HepG2 (cell line): ENCODE data around the gene DGKD. TPM values are rescaled to one million over a fixed set of nuclear protein-coding genes. Genes with fewer than 3 reads are reported as not detected.

Source experiments
- ATAC-seq: fragments of 200-7000 bp; cut with Tn5 transposase; 3 replicates; pipeline ENCODE4 v1.9.1; 2020; ENCODE audit warnings: mild to moderate bottlenecking, moderate library complexity
- BruUV-seq: library from RNA; stranded (reverse); fragments of 400-500 nt; replicated peaks from 2 replicates; lab custom pipeline; 2021; lab: Mats Ljungman, UMichigan
- CTCF ChIA-PET: fragments of 300-600 bp; formaldehyde crosslinking; extraction: SDS; loops from one replicate; lab custom pipeline; 2021; ENCODE audit warnings: low total read pairs, inconsistent platforms, low intra/inter-chr PET ratio; lab: Yijun Ruan, JAX
- POLR2A ChIA-PET: fragments of 350-600 bp; sonication (Branson Sonifier 250); formaldehyde crosslinking; loops from one replicate; lab custom pipeline; 2020; ENCODE audit warnings: antibody characterized with exemption, inconsistent platforms; lab: Yijun Ruan, JAX
- DNase-seq: peaks from one replicate; pipeline ENCODE4 v3.0.0-alpha.2; 2015; ENCODE audit warnings: low spot score
- FAIRE-seq: peaks from 3 replicates; lab custom pipeline; 2011; peaks lifted over from hg19 to GRCh38; lab: Jason Lieb, UNC
- H2AFZ ChIP-seq: one replicate; pipeline ENCODE4 v1.6.1; 2011; ENCODE audit warnings: low read length, inconsistent platforms
- H3K27ac ChIP-seq: fragments of 300-600 bp; 3 replicates; pipeline ENCODE4 v1.8.0; 2011; ENCODE audit warnings: mixed run types, mild to moderate bottlenecking, mixed read lengths, low read length, inconsistent platforms; ENCODE audit not compliant: insufficient read depth; ENCODE audit errors: extremely low read length
- H3K27me3 ChIP-seq, 2 experiments: fragments of 200-600 bp in 1 of 2; 2 replicates in 1 of 2; 3 replicates in 1 of 2; pipeline versions ENCODE4 v1.6.0 to v1.8.0; 2011; ENCODE audit warnings: low read length in 2 of 2, mild to moderate bottlenecking in 2 of 2, moderate library complexity in 2 of 2, inconsistent platforms in 1 of 2; ENCODE audit not compliant: insufficient read depth in 2 of 2, control insufficient read depth in 1 of 2
- H3K36me3 ChIP-seq, 2 experiments: fragments of 200-600 bp in 1 of 2; replicated peaks in 1 of 2; 2 replicates in 1 of 2; 3 replicates in 1 of 2; pipeline versions ENCODE4 v1.5.1 to v1.8.0; 2011; ENCODE audit warnings: low read length in 2 of 2, inconsistent platforms in 1 of 2; ENCODE audit not compliant: insufficient read depth in 2 of 2, control insufficient read depth in 1 of 2
- H3K4me1 ChIP-seq: 2 replicates; pipeline ENCODE4 v1.5.1; 2012; ENCODE audit warnings: low read length, inconsistent platforms; ENCODE audit not compliant: insufficient read depth
- H3K4me2 ChIP-seq: 2 replicates; pipeline ENCODE4 v1.6.0; 2011; ENCODE audit warnings: low read depth, low read length, inconsistent platforms
- H3K4me3 ChIP-seq, 3 experiments: fragments of 200-600 bp in 1 of 3; sonication (generic), shearing (Covaris generic) in 1 of 3; replicated peaks in 1 of 3; 2 replicates each; pipeline ENCODE4 v1.5.1; 2011 to 2016; ENCODE audit warnings: low read length in 3 of 3, inconsistent platforms in 2 of 3, low read depth in 2 of 3, mild to moderate bottlenecking in 2 of 3, control low read depth in 1 of 3, mixed read lengths in 1 of 3; ENCODE audit not compliant: insufficient read depth in 1 of 3
- H3K79me2 ChIP-seq: one replicate; pipeline ENCODE4 v1.6.1; 2011; ENCODE audit warnings: low read length, inconsistent platforms; ENCODE audit not compliant: insufficient read depth
- H3K9ac ChIP-seq: 2 replicates; pipeline ENCODE4 v1.6.0; 2011; ENCODE audit warnings: mild to moderate bottlenecking, low read depth, low read length, inconsistent platforms; ENCODE audit not compliant: insufficient read depth
- H3K9me3 ChIP-seq: 2 replicates; pipeline ENCODE4 v1.5.1; 2012; ENCODE audit warnings: mild to moderate bottlenecking, low read length
- H4K20me1 ChIP-seq: 2 replicates; pipeline ENCODE4 v1.6.0; 2011; ENCODE audit warnings: inconsistent platforms, mild to moderate bottlenecking, low read length, moderate library complexity; ENCODE audit not compliant: insufficient read depth
- HNRNPL ChIP-seq: fragments of 200-400 bp; formaldehyde crosslinking; IDR thresholded peaks from 2 replicates; pipeline ENCODE4 v1.6.1; 2017; ENCODE audit warnings: mild to moderate bottlenecking, low read depth, low read length
- MXD4 ChIP-seq: IDR thresholded peaks from 2 replicates; pipeline ENCODE4 v1.6.1; 2016; ENCODE audit warnings: mild to moderate bottlenecking, missing biosample characterization, missing genetic modification reagents
- WGBS: methylation state at CpG from one replicate; pipeline ENCODE4 v1.1.6; 2017; ENCODE audit warnings: low lambda C conversion rate; 5-methylcytosine and 5-hydroxymethylcytosine counted together
- in situ Hi-C: cut with HindIII; loops from 2 replicates; pipeline ENCODE4 v1.10.0; 2017; ENCODE audit warnings: low pct_unique_long_range_greater_than_20kb; ENCODE audit not compliant: extremely low pct_ligation_motif_present
- intact Hi-C: fragments of 100-400 bp; cut with micrococcal nuclease; formaldehyde crosslinking; loops from one replicate; pipeline ENCODE4 v1.10.0; 2022; ENCODE audit not compliant: unreplicated experiment
- polyA plus RNA-seq, 8 experiments: library from polyadenylated mRNA; depleted of rRNA in 3 of 8; stranded (reverse) in 7 of 8; unstranded in 1 of 8; fragments of >200 nt; fragmentation: Illumina TruSeq in 4 of 8; extraction: Trizol in 4 of 8; gene quantifications; 2 replicates each; pipeline versions ENCODE4 v1.2.1 to v1.2.3, GENCODE V29; 2011 to 2016; ENCODE audit warnings: low read depth in 4 of 8, missing spikeins in 1 of 8, mixed read lengths in 1 of 8; ENCODE audit not compliant: insufficient read depth in 1 of 8
- total RNA-seq, 5 experiments: library from RNA; depleted of rRNA; stranded (reverse); fragments of >200 nt; fragmentation: Illumina TruSeq; extraction: Trizol; gene quantifications; 2 replicates each; pipeline ENCODE4 v1.2.3, GENCODE V29; 2016; ENCODE audit warnings: low read depth in 1 of 5
- TF ChIP-seq, protein P1 (sequence below): sonication (generic); formaldehyde crosslinking; IDR thresholded peaks from 2 replicates; pipeline ENCODE4 v1.4.0; 2020; ENCODE audit warnings: missing genetic modification reagents

DGKD gene
- total and polyA plus RNA-seq, 2 of the 13 experiments (the other 11 are each of a cell fraction or from before 2014, with no cell fraction given), result 24.5 to 33.2 TPM

GRCh38 chr2:233413559-233414272, 59.4 kb downstream of the DGKD start:
- CTCF ChIA-PET, result no interaction called here
- Histone ChIP-seq H3K4me1 (peaks cover 17% of the 10 kb centered on the region; the same call in 1 of the 2 replicates), H3K36me3 (peaks cover 1 to 9% of the 10 kb centered on the region in 2 experiments; a peak in 2 of 5 replicates), H2AFZ (no peak overlapping the region), H3K9me3 (peaks cover 21% of the 10 kb centered on the region)
- TF ChIP-seq, protein P1, sequence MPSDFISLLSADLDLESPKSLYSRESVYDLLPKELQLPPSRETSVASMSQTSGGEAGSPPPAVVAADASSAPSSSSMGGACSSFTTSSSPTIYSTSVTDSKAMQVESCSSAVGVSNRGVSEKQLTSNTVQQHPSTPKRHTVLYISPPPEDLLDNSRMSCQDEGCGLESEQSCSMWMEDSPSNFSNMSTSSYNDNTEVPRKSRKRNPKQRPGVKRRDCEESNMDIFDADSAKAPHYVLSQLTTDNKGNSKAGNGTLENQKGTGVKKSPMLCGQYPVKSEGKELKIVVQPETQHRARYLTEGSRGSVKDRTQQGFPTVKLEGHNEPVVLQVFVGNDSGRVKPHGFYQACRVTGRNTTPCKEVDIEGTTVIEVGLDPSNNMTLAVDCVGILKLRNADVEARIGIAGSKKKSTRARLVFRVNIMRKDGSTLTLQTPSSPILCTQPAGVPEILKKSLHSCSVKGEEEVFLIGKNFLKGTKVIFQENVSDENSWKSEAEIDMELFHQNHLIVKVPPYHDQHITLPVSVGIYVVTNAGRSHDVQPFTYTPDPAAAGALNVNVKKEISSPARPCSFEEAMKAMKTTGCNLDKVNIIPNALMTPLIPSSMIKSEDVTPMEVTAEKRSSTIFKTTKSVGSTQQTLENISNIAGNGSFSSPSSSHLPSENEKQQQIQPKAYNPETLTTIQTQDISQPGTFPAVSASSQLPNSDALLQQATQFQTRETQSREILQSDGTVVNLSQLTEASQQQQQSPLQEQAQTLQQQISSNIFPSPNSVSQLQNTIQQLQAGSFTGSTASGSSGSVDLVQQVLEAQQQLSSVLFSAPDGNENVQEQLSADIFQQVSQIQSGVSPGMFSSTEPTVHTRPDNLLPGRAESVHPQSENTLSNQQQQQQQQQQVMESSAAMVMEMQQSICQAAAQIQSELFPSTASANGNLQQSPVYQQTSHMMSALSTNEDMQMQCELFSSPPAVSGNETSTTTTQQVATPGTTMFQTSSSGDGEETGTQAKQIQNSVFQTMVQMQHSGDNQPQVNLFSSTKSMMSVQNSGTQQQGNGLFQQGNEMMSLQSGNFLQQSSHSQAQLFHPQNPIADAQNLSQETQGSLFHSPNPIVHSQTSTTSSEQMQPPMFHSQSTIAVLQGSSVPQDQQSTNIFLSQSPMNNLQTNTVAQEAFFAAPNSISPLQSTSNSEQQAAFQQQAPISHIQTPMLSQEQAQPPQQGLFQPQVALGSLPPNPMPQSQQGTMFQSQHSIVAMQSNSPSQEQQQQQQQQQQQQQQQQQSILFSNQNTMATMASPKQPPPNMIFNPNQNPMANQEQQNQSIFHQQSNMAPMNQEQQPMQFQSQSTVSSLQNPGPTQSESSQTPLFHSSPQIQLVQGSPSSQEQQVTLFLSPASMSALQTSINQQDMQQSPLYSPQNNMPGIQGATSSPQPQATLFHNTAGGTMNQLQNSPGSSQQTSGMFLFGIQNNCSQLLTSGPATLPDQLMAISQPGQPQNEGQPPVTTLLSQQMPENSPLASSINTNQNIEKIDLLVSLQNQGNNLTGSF (CRISPR knock-in tag), result no peak
- TF ChIP-seq MXD4 (CRISPR knock-in tag) (no peak), HNRNPL (0 out of 2 replicates have a peak, but pooled peaks have one; percentile 31)
- TF ChIP-seq, all 625 proteins: peak for 1
- no peak overlapping the region for H3K4me3 ChIP-seq
- no peaks in the 10 kb centered on the region for H4K20me1 ChIP-seq
- intact Hi-C loops, result no loop called here
- in situ Hi-C loops, result no loop called here
- peaks cover 13% of the 10 kb centered on the region for H3K79me2 ChIP-seq
- ATAC-seq, result no peak; the same call in 2 of the 3 replicates
- no peak overlapping the region for H3K4me2 ChIP-seq
- H3K27me3 ChIP-seq, result no peaks in the 10 kb centered on the region
- peak; percentile 29 for DNase-seq
- H3K27ac ChIP-seq, result no peak overlapping the region
- no TSS peak for BruUV-seq
- FAIRE-seq, result no peak
- H3K9ac ChIP-seq, result no peak overlapping the region
- POLR2A ChIA-PET, result no interaction called here
- WGBS, result 94% methylated on average over 9 of the region's 9 CpGs
